Upper lobe of left lung (tissue), 4 donors: ENCODE measurements around the gene CCNF.

Experiments used
- CTCF ChIP-seq, 6 experiments: fragments of 450-650 bp in 4 of 6; fragments of 200-600 bp in 2 of 6; sonication (generic) in 2 of 6; IDR thresholded peaks; one replicate each; pipeline ENCODE4 v1.5.1; 2016 to 2019; ENCODE audit warnings: antibody characterized with exemption in 6 of 6
- EP300 ChIP-seq, 4 donors: sonication (generic); formaldehyde crosslinking; IDR thresholded peaks; one replicate each; pipeline ENCODE4 v1.5.1; 2017; ENCODE audit warnings: antibody characterized with exemption in 4 of 4, control low read depth in 2 of 4
- POLR2A ChIP-seq, 4 donors: fragments of 450-650 bp; IDR thresholded peaks; one replicate each; pipeline ENCODE4 v1.5.1; 2016 to 2017; ENCODE audit warnings: antibody characterized with exemption in 4 of 4, mild to moderate bottlenecking in 2 of 4
- POLR2AphosphoS5 ChIP-seq, 2 donors: sonication (generic); formaldehyde crosslinking; IDR thresholded peaks; one replicate each; pipeline ENCODE4 v1.5.1; 2017; ENCODE audit warnings: antibody characterized with exemption in 2 of 2

DNA sequence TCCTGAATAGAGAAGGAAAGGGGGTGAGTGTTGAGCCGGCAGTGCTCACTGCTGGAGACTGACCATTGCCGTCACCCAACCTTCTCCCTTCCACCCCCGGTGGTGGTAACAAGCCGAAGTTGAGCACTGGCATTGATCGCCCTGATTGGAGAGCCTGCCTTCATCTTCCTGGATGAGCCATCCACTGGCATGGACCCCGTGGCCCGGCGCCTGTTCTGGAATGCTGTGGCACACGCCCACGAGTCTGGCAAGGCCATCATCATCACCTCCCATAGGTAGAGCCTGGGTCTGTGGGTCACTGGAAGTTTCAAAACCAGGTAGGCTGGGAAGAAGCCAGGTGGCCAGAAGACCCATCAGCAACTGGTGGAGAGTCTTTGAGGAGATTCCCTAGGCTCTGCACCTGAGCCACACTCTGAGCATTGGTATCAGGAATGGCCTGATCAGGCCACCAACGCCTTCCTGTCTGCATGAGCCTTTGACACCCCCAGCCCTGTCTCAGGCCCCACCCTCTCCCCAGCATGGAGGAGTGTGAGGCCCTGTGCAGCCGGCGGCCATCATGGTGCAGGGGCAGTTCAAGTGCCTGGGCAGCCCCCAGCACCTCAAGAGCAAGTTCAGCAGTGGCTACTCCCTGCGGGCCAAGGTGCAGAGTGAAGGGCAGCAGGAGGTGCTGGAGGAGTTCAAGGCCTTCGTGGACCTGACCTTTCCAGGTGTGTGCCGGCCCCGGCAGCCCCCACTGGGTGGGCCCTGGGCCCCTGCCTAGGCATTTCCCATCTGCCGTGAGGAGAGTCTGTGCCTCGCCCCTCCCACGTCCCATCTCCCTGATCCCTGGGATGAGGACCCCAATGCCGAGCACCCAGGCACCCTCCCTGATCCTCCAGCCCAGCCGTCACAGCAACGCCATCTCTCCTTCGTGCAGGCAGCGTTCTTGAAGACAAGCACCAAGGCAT lies 4.9 kb upstream of the CCNF start:
- TF ChIP-seq POLR2A (IDR thresholded peaks at IDR 0.05) (no peak), CTCF (IDR thresholded peaks at IDR 0.05) (no peak), EP300 (IDR thresholded peaks at IDR 0.05) (no peak), POLR2AphosphoS5 (IDR thresholded peaks at IDR 0.05) (no peak)
